HG03196 (cell line): ENCODE results near the gene PASD1.

Experiments
- ATAC-seq: cut with Tn5 transposase; IDR thresholded peaks from one replicate; pipeline ENCODE4 v1.9.1; 2021; ENCODE audit not compliant: unreplicated experiment

The PASD1 gene

GRCh38 chrX:151700581-151700980 is 137.1 kb downstream of the PASD1 start:
- ATAC-seq, result no peak

GRCh38 chrX:151701071-151701470 is 137.6 kb downstream of the PASD1 start:
- no peak for ATAC-seq

GRCh38 chrX:151701531-151701930 is 138.1 kb downstream of the PASD1 start:
- ATAC-seq, result no peak

GRCh38 chrX:151702026-151702714 is 138.7 kb downstream of the PASD1 start:
- ATAC-seq, result no peak

- ATAC-seq, result no peak
These were observed 139.4 kb downstream of the PASD1 start for GRCh38 chrX:151702741-151703340.

GRCh38 chrX:151703487-151703886 is 140.0 kb downstream of the PASD1 start:
- ATAC-seq, result no peak

GRCh38 chrX:151704041-151704663 is 140.7 kb downstream of the PASD1 start:
- no peak for ATAC-seq

GRCh38 chrX:151708821-151709220 is 145.3 kb downstream of the PASD1 start:
- ATAC-seq, result no peak

- no peak for ATAC-seq
These were observed 147.0 kb downstream of the PASD1 start for GRCh38 chrX:151710457-151710856.

- ATAC-seq, result no peak
These were observed 147.7 kb downstream of the PASD1 start for GRCh38 chrX:151711154-151711553.

- no peak for ATAC-seq
These were observed 148.3 kb downstream of the PASD1 start for GRCh38 chrX:151711787-151712186.

- ATAC-seq, result no peak
These were observed 148.8 kb downstream of the PASD1 start for GRCh38 chrX:151712253-151712652.

- no peak for ATAC-seq
These were observed 150.4 kb downstream of the PASD1 start for GRCh38 chrX:151713849-151714248.

GRCh38 chrX:151714362-151714761 is 150.9 kb downstream of the PASD1 start:
- no peak for ATAC-seq

GRCh38 chrX:151715752-151716151 is 152.3 kb downstream of the PASD1 start, which contains the start of gene FATE1:
FATE1 (plus strand) TSS chrX:151716035; CDS start chrX:151716120, 85 bp downstream.
- no peak for ATAC-seq

GRCh38 chrX:151722241-151722846 is 158.9 kb downstream of the PASD1 start:
- ATAC-seq, result no peak

- ATAC-seq, result no peak
These were observed 159.8 kb downstream of the PASD1 start for GRCh38 chrX:151723156-151723760.

GRCh38 chrX:151724563-151725337 is 161.3 kb downstream of the PASD1 start:
- ATAC-seq, result no peak

- no peak for ATAC-seq
These were observed 161.8 kb downstream of the PASD1 start for GRCh38 chrX:151725338-151725614.
